ENCODE data around the gene GAK.

DNA sequence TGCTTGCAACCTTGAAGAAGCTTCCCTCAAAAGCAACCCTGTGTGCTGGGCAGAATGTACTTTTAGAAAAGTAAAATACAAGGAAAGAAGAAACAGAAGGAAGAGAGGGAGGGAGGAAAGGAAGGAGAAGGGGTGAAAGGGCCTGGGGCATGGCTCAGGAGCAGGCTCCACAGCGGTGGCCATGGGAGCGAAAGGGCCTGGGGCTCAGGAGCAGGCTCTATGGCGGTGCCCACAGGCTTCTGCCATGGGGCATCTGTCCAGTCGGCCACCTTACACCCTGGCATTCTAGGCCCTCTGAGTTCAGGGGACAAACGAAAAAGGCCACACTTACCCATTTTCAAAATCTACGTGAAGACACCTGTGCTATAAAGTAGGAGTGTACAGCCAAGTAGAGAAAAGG, 31.4 kb downstream of the GAK start:
- TF ChIP-seq, protein P1, sequence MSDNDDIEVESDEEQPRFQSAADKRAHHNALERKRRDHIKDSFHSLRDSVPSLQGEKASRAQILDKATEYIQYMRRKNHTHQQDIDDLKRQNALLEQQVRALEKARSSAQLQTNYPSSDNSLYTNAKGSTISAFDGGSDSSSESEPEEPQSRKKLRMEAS (IDR thresholded peaks at IDR 0.05; ENCODE audit: low read depth, low read length), result no peak
- TF ChIP-seq, protein P2, sequence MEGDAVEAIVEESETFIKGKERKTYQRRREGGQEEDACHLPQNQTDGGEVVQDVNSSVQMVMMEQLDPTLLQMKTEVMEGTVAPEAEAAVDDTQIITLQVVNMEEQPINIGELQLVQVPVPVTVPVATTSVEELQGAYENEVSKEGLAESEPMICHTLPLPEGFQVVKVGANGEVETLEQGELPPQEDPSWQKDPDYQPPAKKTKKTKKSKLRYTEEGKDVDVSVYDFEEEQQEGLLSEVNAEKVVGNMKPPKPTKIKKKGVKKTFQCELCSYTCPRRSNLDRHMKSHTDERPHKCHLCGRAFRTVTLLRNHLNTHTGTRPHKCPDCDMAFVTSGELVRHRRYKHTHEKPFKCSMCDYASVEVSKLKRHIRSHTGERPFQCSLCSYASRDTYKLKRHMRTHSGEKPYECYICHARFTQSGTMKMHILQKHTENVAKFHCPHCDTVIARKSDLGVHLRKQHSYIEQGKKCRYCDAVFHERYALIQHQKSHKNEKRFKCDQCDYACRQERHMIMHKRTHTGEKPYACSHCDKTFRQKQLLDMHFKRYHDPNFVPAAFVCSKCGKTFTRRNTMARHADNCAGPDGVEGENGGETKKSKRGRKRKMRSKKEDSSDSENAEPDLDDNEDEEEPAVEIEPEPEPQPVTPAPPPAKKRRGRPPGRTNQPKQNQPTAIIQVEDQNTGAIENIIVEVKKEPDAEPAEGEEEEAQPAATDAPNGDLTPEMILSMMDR (IDR thresholded peaks at IDR 0.05; ENCODE audit: low read depth, low read length), result no peak
- TF ChIP-seq POLR2A (IDR thresholded peaks at IDR 0.05; ENCODE audit: extremely low read depth, insufficient read length), result no peak

Measured in NB4 (cell line).